ENCODE data around the gene PRKAR2B.

GRCh38 chr7:107171496-107171895 lies 127.0 kb downstream of the PRKAR2B start:
- TF ChIP-seq EP300 (conservative IDR thresholded peaks at IDR 0.05; ENCODE audit: poor library complexity, severe bottlenecking) (no peak), CTCF (IDR thresholded peaks at IDR 0.05; ENCODE audit: poor library complexity, severe bottlenecking) (no peak), RAD21 (conservative IDR thresholded peaks at IDR 0.05) (no peak), MXI1 (conservative IDR thresholded peaks at IDR 0.05; ENCODE audit: poor library complexity, severe bottlenecking) (no peak)
